Fibroblast of upper back skin (primary cell): ENCODE results near the gene GLT1D1.
A peak's percentile ranks its signal among the peaks of the same experiment; 100 is the strongest.
"Not testable (repeated sequence)": the region's sequence is repeated elsewhere in the genome, so short reads cannot be mapped to it uniquely, and the experiment has no call there.

ENCODE experiments used
- DNase-seq: peaks from one replicate; pipeline ENCODE4 v3.0.0-alpha.2; 2013

The GLT1D1 gene

GRCh38 chr12:128852885-128853599 is at the start of gene GLT1D1:
Gene GLT1D1, plus strand, starts transcription at chr12:128853478. Its CDS starts 104 bp downstream, at chr12:128853582.
- DNase-seq: no peak

- no peak for DNase-seq
These were observed 49.5 kb upstream of the GLT1D1 start for GRCh38 chr12:128803788-128804187.

DNA sequence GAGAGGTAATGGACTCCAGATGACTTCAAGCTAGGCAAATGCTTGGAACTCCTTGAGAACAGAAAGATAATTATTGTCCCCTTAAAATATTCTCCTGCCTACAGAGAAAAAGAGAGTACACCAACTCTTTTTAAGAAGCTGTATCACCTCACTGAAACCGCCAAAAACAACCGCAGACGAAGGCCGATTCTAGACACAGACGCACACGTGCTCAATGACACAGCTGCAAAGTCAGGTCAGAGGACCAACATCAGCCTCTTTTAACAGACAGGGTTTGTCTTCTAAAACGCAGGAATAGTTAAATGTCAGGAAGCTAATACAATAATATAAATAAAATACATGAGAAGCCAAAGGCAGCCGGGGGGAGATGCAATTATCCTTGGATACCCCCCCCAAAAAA is 48.5 kb upstream of the GLT1D1 start:
- DNase-seq: no peak

DNA sequence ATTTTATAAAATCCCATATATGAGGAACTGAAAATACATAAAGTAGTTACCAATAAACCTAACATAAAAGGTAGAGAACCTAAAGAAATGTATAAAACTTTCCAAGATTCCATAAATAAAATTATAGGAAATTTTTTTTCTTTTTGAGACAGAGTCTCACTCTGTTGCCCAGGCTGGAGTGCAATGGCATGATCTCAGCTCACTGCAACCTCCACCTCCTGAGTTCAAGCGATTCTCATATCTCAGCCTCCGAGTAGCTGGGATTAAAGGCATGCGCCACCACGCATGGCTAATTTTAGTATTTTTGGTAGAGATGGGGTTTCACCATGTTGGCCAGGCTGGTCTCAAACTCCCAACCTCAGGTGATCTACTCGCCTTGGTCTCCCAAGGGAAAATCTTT is 47.9 kb upstream of the GLT1D1 start:
- not testable (repeated sequence) for DNase-seq

DNA sequence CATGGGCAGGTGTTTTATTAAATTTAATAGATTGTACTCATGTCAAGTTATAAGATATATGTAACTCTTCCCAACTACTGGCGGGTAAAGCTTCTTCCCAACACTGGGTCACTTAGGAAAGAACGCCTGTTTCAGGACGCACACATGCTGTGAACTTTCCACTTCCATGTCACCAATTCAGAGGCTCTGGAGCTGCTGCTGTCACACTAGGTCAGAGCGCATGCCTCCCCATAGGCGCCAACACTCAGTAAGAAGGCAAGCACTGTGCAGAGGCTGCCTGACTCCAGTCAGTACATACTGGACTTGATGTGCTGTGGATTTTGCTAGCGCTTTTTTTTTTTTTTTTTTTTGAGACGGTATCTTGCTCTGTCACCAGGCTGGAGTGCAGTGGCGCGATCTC is 46.7 kb upstream of the GLT1D1 start:
- no peak for DNase-seq

GRCh38 chr12:128807161-128807724 is 46.0 kb upstream of the GLT1D1 start:
- no peak for DNase-seq

DNA sequence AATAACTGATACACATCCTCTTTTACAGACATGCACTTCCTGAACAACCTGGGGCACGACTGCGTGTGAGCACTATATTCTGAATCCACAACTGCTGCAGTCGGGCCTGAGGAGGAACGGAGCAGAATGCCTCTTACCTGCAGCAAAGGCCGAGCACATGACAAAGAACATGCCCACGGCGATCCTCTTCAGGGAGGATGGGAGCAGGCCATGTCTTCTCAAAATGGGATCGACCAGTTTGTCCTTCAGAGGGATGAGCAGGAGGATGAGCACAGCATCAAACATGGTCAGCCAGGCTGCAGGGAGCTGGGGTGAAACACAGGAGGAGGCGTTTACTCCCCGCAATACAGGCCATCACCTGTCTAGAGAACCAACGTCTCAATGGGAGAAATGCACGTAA is 44.6 kb upstream of the GLT1D1 start:
- no peak for DNase-seq

DNA sequence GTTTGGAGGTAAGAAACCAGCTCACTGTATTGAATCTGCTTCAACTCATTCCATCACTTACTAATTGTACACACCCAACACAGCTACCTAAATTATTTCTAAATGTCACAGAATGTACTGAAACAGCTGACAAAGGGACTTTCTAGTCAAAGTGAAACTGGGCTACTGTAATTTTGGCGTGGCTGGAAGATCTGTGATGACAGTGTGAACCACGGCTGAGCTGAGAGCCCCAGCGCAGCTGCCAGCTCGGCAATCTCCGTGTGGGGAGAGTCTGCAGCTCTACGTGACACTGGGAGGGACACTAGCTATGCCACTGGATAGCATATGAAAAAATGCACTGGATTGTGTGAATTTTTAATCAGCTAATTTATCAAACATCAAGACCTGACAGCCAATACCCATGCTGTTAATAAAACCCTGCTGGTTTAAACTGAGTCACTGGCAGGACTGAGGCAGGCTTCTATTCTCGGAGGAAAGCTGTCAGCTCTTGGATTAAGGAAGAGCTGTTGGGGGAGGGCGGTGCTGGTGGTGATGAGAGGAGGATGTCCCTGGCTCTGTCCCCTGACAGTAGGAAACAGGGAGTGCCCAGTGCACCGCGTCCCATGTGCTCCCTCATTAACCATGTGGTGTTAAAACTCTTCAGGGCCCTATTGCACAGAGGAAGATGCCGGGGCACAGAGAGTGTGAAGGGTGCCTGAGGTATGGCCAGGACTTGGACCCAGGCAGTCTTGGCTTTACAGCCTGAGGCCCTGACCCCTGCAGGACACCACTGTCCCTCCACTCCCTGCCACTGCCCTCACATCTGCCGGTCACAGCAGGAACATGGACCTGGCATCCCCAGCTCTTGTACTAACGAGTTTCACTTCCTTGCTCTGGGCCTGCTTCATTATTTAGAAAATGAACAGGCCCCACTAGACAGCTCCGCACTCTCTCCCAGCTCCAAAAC is 42.8 kb upstream of the GLT1D1 start:
- peak; percentile 22 for DNase-seq

DNA sequence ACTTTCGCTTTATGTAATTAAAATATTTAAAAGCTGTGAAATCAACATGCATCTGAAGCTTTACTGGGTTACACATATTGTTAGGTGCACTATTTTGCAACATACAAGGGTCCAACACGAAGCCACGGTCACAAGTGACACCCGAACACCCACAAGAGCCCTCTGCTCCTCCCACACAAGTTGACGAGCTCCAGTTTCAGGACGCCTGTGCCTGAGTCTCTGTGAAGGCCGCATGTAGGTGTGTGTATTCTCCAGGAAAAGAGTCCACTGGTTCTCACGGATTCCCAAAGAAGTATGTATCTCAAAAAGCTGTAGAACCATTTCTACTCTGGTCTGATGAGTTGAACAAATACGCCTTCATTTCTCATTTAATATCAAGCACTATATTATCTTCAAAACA is 41.5 kb upstream of the GLT1D1 start:
- no peak for DNase-seq

- DNase-seq: no peak
These were observed 39.9 kb upstream of the GLT1D1 start for GRCh38 chr12:128813392-128813791.

- no peak for DNase-seq
These were observed 39.4 kb upstream of the GLT1D1 start for GRCh38 chr12:128813883-128814282.

DNA sequence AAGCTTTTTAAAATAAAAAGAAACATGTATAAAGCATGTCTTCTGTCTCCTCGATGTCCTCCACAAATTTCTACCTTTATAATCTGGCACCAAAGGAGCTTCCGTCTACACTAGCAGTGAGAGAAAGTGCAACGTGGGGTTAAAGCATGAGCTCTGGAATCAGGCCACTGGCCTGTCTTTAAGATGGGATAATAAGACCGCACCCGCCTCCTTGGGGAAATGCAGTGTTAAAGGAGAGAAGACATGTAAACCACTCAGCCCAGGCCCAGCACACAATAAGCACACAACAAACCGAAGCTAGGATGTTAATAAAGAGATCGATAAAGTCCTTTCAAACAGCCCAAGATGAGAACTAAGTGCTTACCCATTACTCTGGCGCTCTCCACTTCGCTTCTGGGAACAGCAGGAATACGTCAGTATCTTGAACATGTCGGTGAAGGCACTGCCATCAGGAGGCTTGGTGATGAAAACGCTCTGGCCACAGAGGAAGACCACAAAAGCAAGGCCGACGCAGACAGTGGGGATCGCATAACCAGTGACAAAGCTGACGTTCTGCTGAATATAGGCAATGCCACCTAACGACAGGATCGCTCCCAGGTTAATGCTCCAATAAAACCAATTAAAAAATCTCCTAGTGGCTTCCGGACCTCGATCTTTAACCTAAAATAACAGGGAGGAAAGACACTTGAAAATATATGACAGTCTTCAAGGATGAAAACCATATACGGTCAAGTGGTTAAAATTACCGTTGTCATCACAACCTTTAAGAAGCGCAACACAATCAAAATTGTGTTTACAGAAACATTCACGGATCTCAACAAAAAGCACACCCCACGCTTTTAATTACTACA is 38.6 kb upstream of the GLT1D1 start:
- DNase-seq: no peak

- DNase-seq: no peak
These were observed 37.3 kb upstream of the GLT1D1 start for GRCh38 chr12:128815779-128816642.

GRCh38 chr12:128816643-128816920 is 36.7 kb upstream of the GLT1D1 start:
- no peak for DNase-seq

DNA sequence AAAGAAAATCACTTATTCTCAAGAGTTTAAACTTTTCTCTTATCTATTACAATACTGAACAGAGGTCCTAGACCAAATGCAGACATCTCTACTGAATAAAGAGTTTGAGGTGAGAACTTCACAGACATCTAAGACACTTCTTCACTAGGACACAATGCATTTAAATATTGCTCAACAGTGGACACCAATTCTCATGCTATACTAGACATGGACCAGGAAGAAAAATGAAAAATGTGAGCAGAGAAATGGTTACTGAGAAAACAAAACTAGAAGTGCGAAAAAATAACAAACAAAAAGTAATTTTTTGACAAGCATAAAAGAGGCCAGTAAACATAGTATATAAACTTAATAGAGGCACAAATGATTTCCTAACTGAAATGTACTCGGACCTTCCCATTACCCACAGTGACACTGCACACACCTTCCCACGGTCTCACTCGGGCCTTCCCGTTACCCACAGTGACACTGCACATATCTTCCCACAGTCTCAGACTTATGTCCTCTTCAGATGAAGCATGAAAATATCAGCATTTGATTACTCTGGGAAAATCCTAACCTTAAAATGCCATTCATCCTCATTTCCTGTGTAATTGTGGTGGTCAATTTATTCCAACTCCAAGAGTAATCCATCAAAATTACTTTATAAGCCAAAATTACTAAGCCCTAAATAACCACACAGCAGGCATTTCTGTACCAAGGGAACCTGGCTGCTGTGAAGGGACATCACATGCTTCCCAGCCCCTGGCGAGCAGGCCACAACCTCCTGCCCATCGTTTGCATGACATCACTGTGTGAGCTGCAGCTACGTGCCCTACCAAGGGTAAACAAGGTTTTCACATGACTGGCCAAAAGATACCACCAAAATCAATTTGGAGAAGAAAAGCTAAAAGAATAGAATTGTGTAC is 35.9 kb upstream of the GLT1D1 start:
- peak; percentile 7 for DNase-seq

DNA sequence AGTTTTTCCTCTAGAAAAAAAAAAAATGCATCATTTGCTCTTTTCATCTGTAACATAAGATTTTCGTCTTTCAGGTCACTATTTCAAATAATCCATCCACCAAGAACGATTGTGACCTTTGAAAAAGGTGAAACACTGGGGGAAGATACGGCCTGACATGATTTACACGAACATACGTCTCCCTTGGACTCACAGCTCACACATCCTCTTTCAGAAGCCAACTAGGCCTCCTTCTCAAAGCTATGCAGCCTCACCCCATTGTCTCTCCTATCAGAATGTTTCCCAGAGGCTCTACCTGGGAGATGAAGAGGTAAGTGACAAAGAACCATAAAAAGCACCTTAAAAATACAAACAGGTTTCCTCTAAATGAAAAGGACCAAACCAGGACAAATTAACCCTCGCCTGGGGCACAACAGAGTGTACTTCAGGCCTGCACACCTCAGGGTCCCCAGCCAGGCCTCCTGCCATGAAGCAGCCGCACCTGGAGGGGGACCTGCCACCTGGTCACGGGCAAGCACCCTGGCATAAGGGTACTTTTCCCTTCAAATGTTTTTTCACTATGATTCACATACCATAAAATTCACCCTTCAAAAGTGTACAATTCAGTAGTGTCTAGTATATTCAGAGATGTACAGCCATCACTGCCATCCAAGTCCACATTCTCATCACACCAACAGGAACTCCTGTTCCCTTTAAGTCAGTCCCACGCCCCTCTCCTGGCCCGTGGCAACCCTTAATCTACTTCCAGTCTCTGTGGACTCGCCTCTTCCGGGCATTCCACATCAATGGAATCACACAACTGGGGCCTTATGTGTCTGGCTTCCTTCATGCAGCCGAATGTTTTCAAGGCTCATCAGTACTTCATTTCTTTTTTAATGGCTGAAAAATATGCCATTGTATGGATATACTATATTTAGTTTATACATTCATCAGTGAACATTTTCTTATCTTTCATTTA is 34.9 kb upstream of the GLT1D1 start:
- DNase-seq: peak; percentile 34

- no peak for DNase-seq
These were observed 33.8 kb upstream of the GLT1D1 start for GRCh38 chr12:128819293-128820144.

- DNase-seq: no peak
These were observed 33.0 kb upstream of the GLT1D1 start for GRCh38 chr12:128820253-128820652.
